HCT116 (cell line): ENCODE results near the gene SPCS2. TPM values are rescaled to one million over a fixed set of nuclear protein-coding genes. Genes with fewer than 3 reads are reported as not detected.

Source experiments
- ATAC-seq: fragments of 200-7000 bp; cut with Tn5 transposase; 2 replicates; pipeline ENCODE4 v1.9.1; 2020; ENCODE audit warnings: mild to moderate bottlenecking, moderate library complexity
- BruUV-seq: library from RNA; stranded (reverse); fragments of 400-500 nt; replicated peaks from 2 replicates; lab custom pipeline; 2021; lab: Mats Ljungman, UMichigan
- CTCF ChIA-PET: fragments of 300-600 bp; sonication (Branson Sonifier 250); formaldehyde crosslinking; loops from one replicate; lab custom pipeline; 2021; ENCODE audit warnings: antibody characterized with exemption; lab: Charles Lee
- POLR2A ChIA-PET: fragments of 300-600, 350-600 bp; sonication (Branson Sonifier 250); formaldehyde crosslinking; loops from one replicate; lab custom pipeline; 2021; ENCODE audit warnings: antibody characterized with exemption; lab: Charles Lee
- RAD21 ChIA-PET, 2 experiments: fragments of 300-600 bp; sonication (Branson Sonifier 250); formaldehyde crosslinking; loops; one replicate each; lab custom pipeline; 2023; ENCODE audit warnings: low total read pairs in 2 of 2; ENCODE audit not compliant: uncharacterized antibody in 2 of 2, unreplicated experiment in 2 of 2, low non-redundant PET in 1 of 2; lab: Charles Lee
- DNase-seq: peaks from one replicate; pipeline ENCODE4 v3.0.0-alpha.2; 2010; ENCODE audit warnings: low read depth, low spot score
- H2AFZ ChIP-seq: fragments of 200-600 bp; shearing (Covaris generic), sonication (generic); 2 replicates; pipeline ENCODE4 v1.6.1; 2017; ENCODE audit warnings: low read depth, mixed run types, mixed read lengths, antibody characterized with exemption, low read length; ENCODE audit not compliant: poor library complexity, severe bottlenecking
- H3K27ac ChIP-seq: 2 replicates; pipeline ENCODE4 v1.5.1; 2012; ENCODE audit warnings: low read depth, low read length
- H3K27me3 ChIP-seq: fragments of 200-600 bp; sonication (generic); 2 replicates; pipeline ENCODE4 v1.6.1; 2016; ENCODE audit warnings: mixed run types, low read length, mixed read lengths; ENCODE audit not compliant: insufficient read depth
- H3K36me3 ChIP-seq, 2 experiments: fragments of 200-500 bp in 1 of 2; fragments of 200-600 bp in 1 of 2; sonication (Bioruptor generic) in 1 of 2; sonication (generic) in 1 of 2; 2 replicates each; pipeline versions ENCODE4 v1.5.1 to v1.6.1; 2014 to 2016; ENCODE audit warnings: low read length in 2 of 2, inconsistent platforms in 1 of 2, mixed read lengths in 1 of 2, mixed run types in 1 of 2; ENCODE audit not compliant: insufficient read depth in 2 of 2, control insufficient read depth in 1 of 2
- H3K4me1 ChIP-seq, 2 experiments: fragments of 200-600 bp in 1 of 2; sonication (generic) in 1 of 2; 2 replicates each; pipeline versions ENCODE4 v1.5.1 to v1.6.1; 2012 to 2017; ENCODE audit warnings: low read length in 2 of 2, inconsistent platforms in 1 of 2, mild to moderate bottlenecking in 1 of 2, mixed read lengths in 1 of 2, mixed run types in 1 of 2, moderate library complexity in 1 of 2; ENCODE audit not compliant: insufficient read depth in 2 of 2, control insufficient read depth in 1 of 2
- H3K4me2 ChIP-seq: fragments of 200-600 bp; sonication (generic); 2 replicates; pipeline ENCODE4 v1.6.1; 2017; ENCODE audit warnings: mixed run types, low read length, mixed read lengths
- H3K4me3 ChIP-seq, 2 experiments: fragments of 200-600 bp in 1 of 2; sonication (generic) in 1 of 2; replicated peaks in 1 of 2; 2 replicates each; pipeline ENCODE4 v1.5.1; 2011 to 2016; ENCODE audit warnings: low read length in 2 of 2, control low read depth in 1 of 2, low read depth in 1 of 2, mild to moderate bottlenecking in 1 of 2, mixed read lengths in 1 of 2, mixed run types in 1 of 2
- H3K79me2 ChIP-seq: fragments of 200-600 bp; sonication (generic); 2 replicates; pipeline ENCODE4 v1.6.1; 2017; ENCODE audit warnings: mild to moderate bottlenecking, mixed run types, low read length, moderate library complexity, mixed read lengths; ENCODE audit not compliant: insufficient read depth
- H3K9ac ChIP-seq: fragments of 200-600 bp; sonication (generic); 2 replicates; pipeline ENCODE4 v1.6.1; 2016; ENCODE audit warnings: low read length, mixed read lengths
- H3K9me2 ChIP-seq: fragments of 200-600 bp; sonication (generic), shearing (Covaris generic); 2 replicates; pipeline ENCODE4 v1.6.1; 2017; ENCODE audit warnings: mixed run types, mild to moderate bottlenecking, moderate library complexity; ENCODE audit not compliant: insufficient read depth
- H3K9me3 ChIP-seq, 2 experiments: fragments of 200-500 bp in 1 of 2; fragments of 200-600 bp in 1 of 2; sonication (Bioruptor generic) in 1 of 2; sonication (generic) in 1 of 2; 2 replicates each; pipeline ENCODE4 v1.6.1; 2014 to 2017; ENCODE audit warnings: low read length in 2 of 2, mixed read lengths in 2 of 2, inconsistent platforms in 1 of 2, low read depth in 1 of 2, mild to moderate bottlenecking in 1 of 2, mixed run types in 1 of 2, moderate library complexity in 1 of 2; ENCODE audit not compliant: control insufficient read depth in 1 of 2, insufficient read depth in 1 of 2
- H4K20me1 ChIP-seq: fragments of 200-600 bp; sonication (generic), shearing (Covaris generic); 2 replicates; pipeline ENCODE4 v1.6.1; 2017; ENCODE audit warnings: mixed run types, mild to moderate bottlenecking, moderate library complexity; ENCODE audit not compliant: insufficient read depth
- ATF3 ChIP-seq: IDR thresholded peaks from 2 replicates; pipeline ENCODE4 v1.6.1; 2012
- CBX3 ChIP-seq: IDR thresholded peaks from 2 replicates; pipeline ENCODE4 v1.6.1; 2012; ENCODE audit warnings: low read depth
- CEBPB ChIP-seq: IDR thresholded peaks from 2 replicates; pipeline ENCODE4 v1.6.1; 2012; ENCODE audit warnings: low read depth
- EGR1 ChIP-seq: IDR thresholded peaks from 2 replicates; pipeline ENCODE4 v1.6.1; 2012; ENCODE audit warnings: low read depth
- ELF1 ChIP-seq: IDR thresholded peaks from 2 replicates; pipeline ENCODE4 v1.6.1; 2012; ENCODE audit warnings: low read depth, borderline replicate concordance
- EZH2 ChIP-seq: fragments of 200-600 bp; sonication (generic); IDR thresholded peaks from 2 replicates; pipeline ENCODE4 v1.6.1; 2017; ENCODE audit warnings: antibody characterized with exemption, mixed run types
- EZH2phosphoT487 ChIP-seq: fragments of 200-600 bp; IDR thresholded peaks from 2 replicates; pipeline ENCODE4 v1.6.1; 2018; ENCODE audit warnings: antibody characterized with exemption, borderline replicate concordance
- JUND ChIP-seq: IDR thresholded peaks from 2 replicates; pipeline ENCODE4 v1.6.1; 2012
- POLR2A ChIP-seq: IDR thresholded peaks from 2 replicates; pipeline ENCODE4 v1.7.0; 2011; ENCODE audit warnings: borderline replicate concordance; ENCODE audit not compliant: insufficient read depth, insufficient read length; ENCODE audit errors: extremely low read depth
- POLR2AphosphoS5 ChIP-seq: IDR thresholded peaks from 2 replicates; pipeline ENCODE4 v1.6.1; 2011; ENCODE audit warnings: mild to moderate bottlenecking, low read depth, low read length, moderate library complexity
- RAD21 ChIP-seq: IDR thresholded peaks from 2 replicates; pipeline ENCODE4 v1.6.1; 2012; ENCODE audit warnings: low read depth, mild to moderate bottlenecking
- SIN3A ChIP-seq: IDR thresholded peaks from 2 replicates; pipeline ENCODE4 v1.6.1; 2012; ENCODE audit warnings: low read depth
- SRF ChIP-seq: IDR thresholded peaks from 2 replicates; pipeline ENCODE4 v1.6.1; 2012; ENCODE audit warnings: low read depth
- TCF7L2 ChIP-seq: IDR thresholded peaks from 2 replicates; pipeline ENCODE4 v1.7.0; 2011; ENCODE audit warnings: borderline replicate concordance, inconsistent platforms; ENCODE audit not compliant: insufficient read depth, insufficient read length; ENCODE audit errors: extremely low read depth
- YY1 ChIP-seq: IDR thresholded peaks from 2 replicates; pipeline ENCODE4 v1.6.1; 2011; ENCODE audit warnings: low read length, low read depth, moderate library complexity, mild to moderate bottlenecking; ENCODE audit not compliant: insufficient replicate concordance; ENCODE audit errors: extremely low read depth
- ZFX ChIP-seq: fragments of 450-650 bp; IDR thresholded peaks from 2 replicates; pipeline ENCODE4 v1.6.1; 2017
- intact Hi-C: fragments of 100-400 bp; cut with micrococcal nuclease; formaldehyde crosslinking; loops from 2 replicates; pipeline ENCODE4 v1.10.0; 2022
- total RNA-seq: library from RNA; stranded (reverse); gene quantifications from one replicate; pipeline ENCODE4 v1.2.1, GENCODE V29; 2021; ENCODE audit not compliant: unreplicated experiment
- TF ChIP-seq, protein P1 (sequence below): IDR thresholded peaks from 2 replicates; pipeline ENCODE4 v1.6.1; 2012
- TF ChIP-seq, protein P2 (sequence below): IDR thresholded peaks from 2 replicates; pipeline ENCODE4 v1.6.1; 2011; ENCODE audit warnings: mild to moderate bottlenecking, low read length, moderate library complexity; ENCODE audit not compliant: insufficient replicate concordance; ENCODE audit errors: extremely low read depth
- TF ChIP-seq, protein P3 (sequence below), 3 experiments: fragments of 200-600 bp in 1 of 3; sonication (generic) in 1 of 3; IDR thresholded peaks in 2 of 3; conservative IDR thresholded peaks in 1 of 3; 2 replicates each; pipeline ENCODE4 v1.5.1; 2012 to 2017; ENCODE audit warnings: low read depth in 2 of 3, low read length in 2 of 3, antibody characterized with exemption in 1 of 3, borderline replicate concordance in 1 of 3, control low read depth in 1 of 3, mild to moderate bottlenecking in 1 of 3, mixed read lengths in 1 of 3, mixed run types in 1 of 3, moderate library complexity in 1 of 3; ENCODE audit not compliant: insufficient read depth in 1 of 3
- TF ChIP-seq, protein P4 (sequence below): IDR thresholded peaks from 2 replicates; pipeline ENCODE4 v1.6.1; 2012; ENCODE audit warnings: low read depth

The SPCS2 gene
- total RNA-seq, 1 experiment from 2014 or later = 133 TPM

GRCh38 chr11:74923125-74923524, 25.9 kb upstream of the SPCS2 start:
- CTCF ChIA-PET = interaction anchor here (2.1 kb wide), 1 partner anchor 217 kb away, joined by 4 read pairs; no protein-coding TSS in a partner anchor
- no TSS peak for BruUV-seq

More at GRCh38 chr11:74923125-74923524, 25.9 kb upstream of the SPCS2 start:
- intact Hi-C loops = no loop called here
- H3K9ac ChIP-seq = no peak overlapping the region
- no peak for DNase-seq
- H3K27me3 ChIP-seq = no peaks in the 10 kb centered on the region
- H3K27ac ChIP-seq = no peak overlapping the region
- ATAC-seq = no peak
- H3K4me2 ChIP-seq = no peak overlapping the region
- H4K20me1 ChIP-seq = no peaks in the 10 kb centered on the region
- no peaks in the 10 kb centered on the region for H3K9me3 ChIP-seq
- H3K36me3 ChIP-seq = peaks cover 0 to 9% of the 10 kb centered on the region in 2 experiments; a peak in 1 of 4 replicates
- H3K4me1 ChIP-seq = no peaks in the 10 kb centered on the region
- TF ChIP-seq, protein P1, sequence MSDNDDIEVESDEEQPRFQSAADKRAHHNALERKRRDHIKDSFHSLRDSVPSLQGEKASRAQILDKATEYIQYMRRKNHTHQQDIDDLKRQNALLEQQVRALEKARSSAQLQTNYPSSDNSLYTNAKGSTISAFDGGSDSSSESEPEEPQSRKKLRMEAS = no peak
- no peak for TF ChIP-seq POLR2AphosphoS5
- no peak for TF ChIP-seq EZH2
- TF ChIP-seq, protein P2, sequence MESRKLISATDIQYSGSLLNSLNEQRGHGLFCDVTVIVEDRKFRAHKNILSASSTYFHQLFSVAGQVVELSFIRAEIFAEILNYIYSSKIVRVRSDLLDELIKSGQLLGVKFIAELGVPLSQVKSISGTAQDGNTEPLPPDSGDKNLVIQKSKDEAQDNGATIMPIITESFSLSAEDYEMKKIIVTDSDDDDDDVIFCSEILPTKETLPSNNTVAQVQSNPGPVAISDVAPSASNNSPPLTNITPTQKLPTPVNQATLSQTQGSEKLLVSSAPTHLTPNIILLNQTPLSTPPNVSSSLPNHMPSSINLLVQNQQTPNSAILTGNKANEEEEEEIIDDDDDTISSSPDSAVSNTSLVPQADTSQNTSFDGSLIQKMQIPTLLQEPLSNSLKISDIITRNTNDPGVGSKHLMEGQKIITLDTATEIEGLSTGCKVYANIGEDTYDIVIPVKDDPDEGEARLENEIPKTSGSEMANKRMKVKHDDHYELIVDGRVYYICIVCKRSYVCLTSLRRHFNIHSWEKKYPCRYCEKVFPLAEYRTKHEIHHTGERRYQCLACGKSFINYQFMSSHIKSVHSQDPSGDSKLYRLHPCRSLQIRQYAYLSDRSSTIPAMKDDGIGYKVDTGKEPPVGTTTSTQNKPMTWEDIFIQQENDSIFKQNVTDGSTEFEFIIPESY = no peak
- TF ChIP-seq SIN3A = no peak
- TF ChIP-seq, protein P3, sequence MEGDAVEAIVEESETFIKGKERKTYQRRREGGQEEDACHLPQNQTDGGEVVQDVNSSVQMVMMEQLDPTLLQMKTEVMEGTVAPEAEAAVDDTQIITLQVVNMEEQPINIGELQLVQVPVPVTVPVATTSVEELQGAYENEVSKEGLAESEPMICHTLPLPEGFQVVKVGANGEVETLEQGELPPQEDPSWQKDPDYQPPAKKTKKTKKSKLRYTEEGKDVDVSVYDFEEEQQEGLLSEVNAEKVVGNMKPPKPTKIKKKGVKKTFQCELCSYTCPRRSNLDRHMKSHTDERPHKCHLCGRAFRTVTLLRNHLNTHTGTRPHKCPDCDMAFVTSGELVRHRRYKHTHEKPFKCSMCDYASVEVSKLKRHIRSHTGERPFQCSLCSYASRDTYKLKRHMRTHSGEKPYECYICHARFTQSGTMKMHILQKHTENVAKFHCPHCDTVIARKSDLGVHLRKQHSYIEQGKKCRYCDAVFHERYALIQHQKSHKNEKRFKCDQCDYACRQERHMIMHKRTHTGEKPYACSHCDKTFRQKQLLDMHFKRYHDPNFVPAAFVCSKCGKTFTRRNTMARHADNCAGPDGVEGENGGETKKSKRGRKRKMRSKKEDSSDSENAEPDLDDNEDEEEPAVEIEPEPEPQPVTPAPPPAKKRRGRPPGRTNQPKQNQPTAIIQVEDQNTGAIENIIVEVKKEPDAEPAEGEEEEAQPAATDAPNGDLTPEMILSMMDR (IDR thresholded peaks at IDR 0.05 in 2 of 3, conservative IDR thresholded peaks at IDR 0.05 in 1 of 3; ENCODE audit: borderline replicate concordance in 1 of 3, insufficient read depth in 1 of 3, low read depth in 2 of 3, low read length in 2 of 3) = no peak
- no peak for TF ChIP-seq YY1
- TF ChIP-seq JUND = no peak
- TF ChIP-seq ELF1 = no peak
- TF ChIP-seq ATF3 = no peak
- TF ChIP-seq EGR1 = no peak
- TF ChIP-seq ZFX = no peak
- TF ChIP-seq TCF7L2 = no peak
- no peak for TF ChIP-seq SRF
- TF ChIP-seq, protein P4, sequence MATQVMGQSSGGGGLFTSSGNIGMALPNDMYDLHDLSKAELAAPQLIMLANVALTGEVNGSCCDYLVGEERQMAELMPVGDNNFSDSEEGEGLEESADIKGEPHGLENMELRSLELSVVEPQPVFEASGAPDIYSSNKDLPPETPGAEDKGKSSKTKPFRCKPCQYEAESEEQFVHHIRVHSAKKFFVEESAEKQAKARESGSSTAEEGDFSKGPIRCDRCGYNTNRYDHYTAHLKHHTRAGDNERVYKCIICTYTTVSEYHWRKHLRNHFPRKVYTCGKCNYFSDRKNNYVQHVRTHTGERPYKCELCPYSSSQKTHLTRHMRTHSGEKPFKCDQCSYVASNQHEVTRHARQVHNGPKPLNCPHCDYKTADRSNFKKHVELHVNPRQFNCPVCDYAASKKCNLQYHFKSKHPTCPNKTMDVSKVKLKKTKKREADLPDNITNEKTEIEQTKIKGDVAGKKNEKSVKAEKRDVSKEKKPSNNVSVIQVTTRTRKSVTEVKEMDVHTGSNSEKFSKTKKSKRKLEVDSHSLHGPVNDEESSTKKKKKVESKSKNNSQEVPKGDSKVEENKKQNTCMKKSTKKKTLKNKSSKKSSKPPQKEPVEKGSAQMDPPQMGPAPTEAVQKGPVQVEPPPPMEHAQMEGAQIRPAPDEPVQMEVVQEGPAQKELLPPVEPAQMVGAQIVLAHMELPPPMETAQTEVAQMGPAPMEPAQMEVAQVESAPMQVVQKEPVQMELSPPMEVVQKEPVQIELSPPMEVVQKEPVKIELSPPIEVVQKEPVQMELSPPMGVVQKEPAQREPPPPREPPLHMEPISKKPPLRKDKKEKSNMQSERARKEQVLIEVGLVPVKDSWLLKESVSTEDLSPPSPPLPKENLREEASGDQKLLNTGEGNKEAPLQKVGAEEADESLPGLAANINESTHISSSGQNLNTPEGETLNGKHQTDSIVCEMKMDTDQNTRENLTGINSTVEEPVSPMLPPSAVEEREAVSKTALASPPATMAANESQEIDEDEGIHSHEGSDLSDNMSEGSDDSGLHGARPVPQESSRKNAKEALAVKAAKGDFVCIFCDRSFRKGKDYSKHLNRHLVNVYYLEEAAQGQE = no peak
- TF ChIP-seq EZH2phosphoT487 = no peak
- no peak for TF ChIP-seq CBX3
- no peak for TF ChIP-seq RAD21
- TF ChIP-seq POLR2A = no peak
- no peak for TF ChIP-seq CEBPB
- TF ChIP-seq, all 23 proteins: peak for 0
- Histone ChIP-seq H3K79me2 (no peaks in the 10 kb centered on the region), H2AFZ (no peak overlapping the region), H3K9me2 (no peaks in the 10 kb centered on the region), H3K4me3 (no peak overlapping the region)
- ChIA-PET RAD21 (no interaction called here), POLR2A (no interaction called here)
